Ramos (cell line): ENCODE data around the gene FABP3.
"Not testable (repeated sequence)": the region's sequence is repeated elsewhere in the genome, so short reads cannot be mapped to it uniquely, and the experiment has no call there.

Source experiments
- in situ Hi-C: fragments of 300-500 bp; cut with MboI; formaldehyde crosslinking; loops from one replicate; pipeline ENCODE4 v1.14.3; 2022; ENCODE audit warnings: low sequenced_read_pairs; ENCODE audit not compliant: unreplicated experiment

Gene FABP3

GRCh38 chr1:31400393-31400792 is 27.5 kb upstream of the FABP3 start:
- in situ Hi-C loops = no loop called here

GRCh38 chr1:31399976-31400375 is 27.1 kb upstream of the FABP3 start:
- in situ Hi-C loops = no loop called here

GRCh38 chr1:31398246-31398645 is 25.4 kb upstream of the FABP3 start:
- in situ Hi-C loops = no loop called here

- in situ Hi-C loops = no loop called here
These were observed 24.7 kb upstream of the FABP3 start for GRCh38 chr1:31397360-31398095.

- in situ Hi-C loops = no loop called here
These were observed 23.9 kb upstream of the FABP3 start for GRCh38 chr1:31396633-31397351.

DNA sequence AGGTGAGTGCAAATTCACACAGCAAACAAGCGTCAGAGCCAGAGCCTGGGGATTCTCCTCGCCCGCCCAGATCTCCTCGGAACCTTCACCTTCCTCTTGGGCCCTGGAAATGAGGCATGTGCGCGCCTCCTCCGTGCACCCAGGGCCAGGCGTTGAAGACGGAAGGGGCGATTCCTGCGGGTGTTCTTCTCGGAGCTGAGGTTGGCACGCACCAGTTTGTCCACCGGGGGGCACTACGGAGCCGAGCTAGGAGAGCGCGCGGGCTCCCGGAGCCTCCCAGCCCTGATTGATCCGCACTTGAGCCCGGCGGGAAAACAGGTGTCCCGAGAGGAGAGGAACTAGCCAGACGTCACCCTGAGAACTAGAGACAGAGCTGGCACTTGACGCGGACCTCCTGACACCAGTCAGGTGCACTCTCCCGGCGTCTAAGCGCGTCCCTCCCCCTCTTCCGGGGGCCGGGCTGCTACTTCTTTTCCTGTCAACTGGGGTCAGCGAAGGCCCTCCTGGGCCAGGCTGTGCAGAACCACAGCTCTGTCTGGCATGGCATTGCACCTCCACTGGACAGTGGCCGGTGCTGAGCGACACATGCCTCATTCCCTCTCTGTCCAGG is 21.8 kb upstream of the FABP3 start:
- in situ Hi-C loops = no loop called here

DNA sequence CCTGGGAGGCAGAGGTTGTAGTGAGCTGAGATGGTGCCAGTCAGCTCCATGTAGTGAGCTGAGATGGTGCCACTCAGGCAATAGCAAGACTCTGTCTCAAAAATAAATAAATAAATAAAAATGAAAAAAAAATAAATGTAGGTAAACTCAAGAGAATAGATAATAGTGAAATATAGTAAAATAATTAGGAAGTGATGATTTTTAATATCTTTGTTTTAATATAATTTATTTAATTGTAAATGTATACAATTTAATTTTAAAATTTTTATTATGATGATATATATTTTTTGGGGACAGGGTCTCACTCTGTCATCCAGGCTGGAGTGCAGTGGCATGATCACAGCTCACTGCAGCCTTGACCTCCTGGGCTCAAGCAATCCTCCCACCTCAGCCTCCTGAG is 20.6 kb upstream of the FABP3 start:
- in situ Hi-C loops = no loop called here

DNA sequence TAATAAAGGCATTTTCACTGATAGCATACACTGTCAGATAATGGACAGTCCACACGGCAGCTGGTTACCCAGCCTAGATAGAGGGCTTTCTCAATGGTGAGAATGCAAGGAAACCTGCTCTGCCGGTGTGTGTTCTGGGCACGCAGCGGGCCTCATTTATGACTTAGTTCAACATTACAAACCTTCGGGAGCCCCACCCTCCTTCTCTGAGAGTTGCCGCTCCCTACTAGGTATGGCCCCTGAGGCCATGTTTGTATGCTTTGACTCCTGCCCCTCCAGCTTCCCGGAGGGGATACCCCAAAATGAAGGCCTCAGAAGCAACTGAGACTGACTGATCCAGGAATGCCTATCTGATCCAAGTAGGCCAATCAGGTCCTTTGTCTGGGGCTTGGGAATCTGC is 17.2 kb upstream of the FABP3 start:
- in situ Hi-C loops = no loop called here

DNA sequence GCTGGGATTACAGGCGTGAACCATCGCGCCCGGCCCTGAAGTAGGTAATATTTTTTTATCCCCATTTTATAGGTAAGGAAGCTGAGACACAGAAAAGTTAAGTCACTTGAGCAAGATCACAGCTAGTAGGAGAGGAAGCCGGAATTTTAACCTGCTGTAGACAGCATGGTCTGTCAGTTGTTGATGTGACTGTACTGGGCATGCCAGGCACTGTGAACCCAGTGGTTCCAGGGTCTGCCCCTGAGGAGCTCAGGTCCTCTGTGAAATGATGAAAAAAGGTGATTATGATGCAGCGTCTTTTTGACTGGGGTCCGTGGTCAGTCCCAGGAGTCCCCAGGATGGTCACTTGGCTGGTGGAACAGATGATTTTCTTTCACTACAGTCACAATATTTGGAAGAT is 16.7 kb upstream of the FABP3 start:
- in situ Hi-C loops = no loop called here

DNA sequence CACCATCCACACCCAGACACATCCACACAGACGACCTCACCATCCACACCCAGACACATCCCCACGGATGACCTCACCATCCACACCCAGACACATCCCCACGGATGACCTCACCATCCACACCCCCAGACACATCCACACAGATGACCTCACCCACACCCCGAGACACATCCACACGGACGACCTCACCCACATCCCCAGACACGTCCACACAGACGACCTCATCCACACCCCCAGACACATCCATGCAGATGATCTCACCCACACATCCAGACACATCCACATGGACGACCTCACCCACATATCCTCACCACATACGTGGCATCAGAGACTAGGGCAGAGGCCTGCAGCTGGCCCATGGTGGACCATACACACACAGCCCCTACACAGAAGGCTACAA is 14.7 kb upstream of the FABP3 start:
- in situ Hi-C loops = no loop called here

GRCh38 chr1:31386576-31387243 is 13.8 kb upstream of the FABP3 start:
- in situ Hi-C loops = not testable (repeated sequence)

DNA sequence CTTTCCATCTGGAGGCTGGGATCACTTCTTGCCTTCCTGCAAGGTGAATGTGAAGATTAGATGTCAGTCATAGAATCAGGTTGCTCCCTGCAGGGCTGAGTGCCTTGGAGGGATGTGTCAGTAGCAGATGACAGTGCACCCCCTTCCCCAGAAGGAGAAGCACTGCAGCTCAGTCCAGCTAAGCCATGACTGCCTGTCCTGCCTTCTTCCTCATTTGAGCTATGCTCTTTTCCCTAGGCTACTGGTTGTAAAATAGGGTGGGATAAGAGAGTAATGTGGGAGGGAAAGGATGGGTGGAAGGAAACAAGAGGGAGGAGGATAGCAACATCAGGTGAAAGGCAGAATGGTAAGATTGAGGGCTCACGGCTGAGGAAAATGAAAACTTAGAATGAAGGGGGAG is 11.1 kb upstream of the FABP3 start:
- in situ Hi-C loops = no loop called here

DNA sequence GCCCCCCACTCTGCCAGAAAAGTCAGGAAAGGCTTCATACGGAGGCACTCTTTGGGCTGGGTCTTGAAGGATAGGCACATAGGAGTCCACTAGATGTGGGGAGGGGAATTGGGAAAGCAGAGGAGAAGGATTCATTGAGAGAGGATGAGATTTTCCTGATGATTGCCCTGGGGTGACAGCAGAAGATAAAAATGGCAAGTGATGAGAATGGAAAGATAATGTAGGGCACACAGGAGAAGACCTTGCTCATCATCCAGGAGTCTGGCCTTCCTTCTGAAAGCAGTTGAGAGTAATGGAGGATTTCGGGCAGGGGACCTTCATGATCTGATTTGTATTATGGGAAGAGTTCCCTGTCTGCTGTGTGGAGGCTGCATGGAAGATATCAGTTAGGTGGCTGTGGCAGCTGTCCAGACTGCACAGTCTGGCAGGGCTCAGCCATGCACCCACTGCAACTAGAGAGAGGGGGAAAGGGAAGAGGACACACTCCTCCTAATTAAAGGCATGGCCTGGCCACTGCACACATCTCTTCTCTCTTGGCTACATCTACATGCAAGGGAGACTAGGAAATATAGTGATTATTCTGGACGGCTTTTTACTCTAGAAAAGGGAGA is 9.6 kb upstream of the FABP3 start:
- in situ Hi-C loops = no loop called here

DNA sequence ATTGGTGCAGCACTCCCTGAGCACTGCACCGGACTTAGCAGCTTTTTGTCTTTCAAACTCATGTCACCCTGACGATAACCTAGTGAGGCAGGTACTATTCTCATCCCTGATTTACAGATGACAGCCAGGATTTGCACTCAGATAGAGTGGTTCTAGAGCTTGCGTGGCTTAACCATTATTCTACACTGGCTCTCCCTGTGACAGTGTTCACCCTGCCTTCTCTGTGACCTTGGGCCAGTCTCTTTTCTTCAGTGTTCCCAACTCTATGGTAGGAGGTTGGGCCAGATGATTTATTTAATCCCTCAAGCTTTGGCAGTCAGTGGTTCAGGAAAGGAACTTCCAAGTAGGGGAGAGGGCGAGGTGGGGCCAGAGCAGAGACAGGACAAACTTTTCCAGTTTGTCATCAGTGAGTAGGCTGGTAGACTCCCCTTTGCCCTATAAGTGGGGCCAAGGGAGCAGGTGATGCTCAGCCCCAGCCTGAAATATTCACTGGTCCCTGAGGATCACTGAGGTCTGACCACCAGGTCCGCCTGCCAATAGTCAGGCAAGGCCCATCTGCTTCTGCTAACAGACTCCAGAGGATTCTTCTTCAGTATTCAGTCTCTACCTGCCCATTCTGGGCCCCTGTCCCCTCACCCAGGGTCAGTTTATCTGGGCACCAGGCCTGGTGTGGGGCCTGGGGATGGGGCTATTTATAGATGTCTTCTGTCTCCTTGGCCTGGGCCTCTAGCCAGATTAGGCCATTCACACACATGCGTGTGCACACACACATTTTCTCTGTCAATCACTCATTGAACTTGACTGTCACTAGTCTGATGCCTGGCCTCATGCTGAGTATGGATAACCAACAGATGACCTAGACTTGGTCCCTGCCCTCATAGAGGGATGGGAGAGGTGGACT is 8.8 kb upstream of the FABP3 start:
- in situ Hi-C loops = no loop called here

DNA sequence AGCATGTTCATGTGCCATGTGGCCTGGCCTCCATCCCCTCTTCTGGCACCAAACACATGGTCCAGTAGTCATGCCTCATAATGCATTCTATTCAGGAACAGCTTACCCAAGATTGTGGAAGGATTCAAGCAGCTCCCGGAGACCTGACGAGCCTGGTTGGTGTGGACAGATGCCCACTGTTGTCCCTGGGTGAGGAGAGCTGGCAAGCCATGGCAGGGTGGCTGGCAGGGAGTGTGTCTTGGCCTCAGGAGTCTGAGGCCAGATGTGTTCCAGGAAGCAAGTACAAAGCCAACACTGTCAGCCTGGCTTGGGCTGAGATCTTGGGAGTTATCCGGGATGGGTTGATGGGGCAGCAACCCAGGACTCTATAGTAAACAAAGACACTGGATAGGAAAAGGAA is 7.3 kb upstream of the FABP3 start:
- in situ Hi-C loops = no loop called here

DNA sequence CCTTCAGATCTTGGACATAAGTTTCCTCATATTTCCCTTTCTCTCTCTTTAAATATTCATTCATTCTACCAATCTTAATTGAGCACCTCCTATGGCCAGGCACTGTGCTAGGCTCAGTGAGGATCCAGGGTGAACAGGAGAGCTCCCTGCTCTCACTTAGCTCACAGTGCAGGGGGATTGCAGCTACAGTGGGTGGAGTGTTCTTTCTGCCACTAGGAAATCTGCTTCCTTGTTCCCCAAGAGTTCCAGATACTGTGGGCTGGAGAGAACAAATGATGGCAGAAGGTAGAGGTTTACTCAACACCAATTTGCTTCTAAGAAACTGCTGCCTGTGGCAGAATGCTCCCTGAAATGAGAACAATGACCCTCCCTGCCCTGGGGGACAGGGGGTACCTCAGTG is 5.1 kb upstream of the FABP3 start:
- in situ Hi-C loops = no loop called here

DNA sequence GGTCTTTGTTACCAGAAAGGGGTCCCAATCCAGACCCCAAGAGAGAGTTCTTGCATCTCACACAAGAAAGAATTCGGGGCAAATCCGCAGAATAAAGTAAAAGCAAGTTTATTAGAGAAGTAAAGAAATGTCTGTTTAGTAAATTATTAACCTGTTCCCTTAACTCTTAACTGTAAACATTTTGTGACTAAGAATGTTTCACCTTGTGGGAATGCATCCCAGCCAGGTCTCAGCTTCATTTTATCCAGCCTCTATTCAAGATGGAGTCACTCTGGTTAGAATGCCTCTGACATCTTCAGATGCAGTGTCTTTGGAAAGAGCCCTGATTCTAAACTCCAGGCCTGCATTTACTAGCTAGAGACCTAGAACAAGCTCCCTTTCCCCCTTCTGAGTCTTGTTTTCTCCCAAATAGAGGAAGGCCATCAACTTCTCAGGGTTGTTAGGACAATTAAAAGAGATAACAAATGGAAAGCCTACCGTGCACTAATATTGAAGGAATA is 4.5 kb upstream of the FABP3 start:
- in situ Hi-C loops = no loop called here

DNA sequence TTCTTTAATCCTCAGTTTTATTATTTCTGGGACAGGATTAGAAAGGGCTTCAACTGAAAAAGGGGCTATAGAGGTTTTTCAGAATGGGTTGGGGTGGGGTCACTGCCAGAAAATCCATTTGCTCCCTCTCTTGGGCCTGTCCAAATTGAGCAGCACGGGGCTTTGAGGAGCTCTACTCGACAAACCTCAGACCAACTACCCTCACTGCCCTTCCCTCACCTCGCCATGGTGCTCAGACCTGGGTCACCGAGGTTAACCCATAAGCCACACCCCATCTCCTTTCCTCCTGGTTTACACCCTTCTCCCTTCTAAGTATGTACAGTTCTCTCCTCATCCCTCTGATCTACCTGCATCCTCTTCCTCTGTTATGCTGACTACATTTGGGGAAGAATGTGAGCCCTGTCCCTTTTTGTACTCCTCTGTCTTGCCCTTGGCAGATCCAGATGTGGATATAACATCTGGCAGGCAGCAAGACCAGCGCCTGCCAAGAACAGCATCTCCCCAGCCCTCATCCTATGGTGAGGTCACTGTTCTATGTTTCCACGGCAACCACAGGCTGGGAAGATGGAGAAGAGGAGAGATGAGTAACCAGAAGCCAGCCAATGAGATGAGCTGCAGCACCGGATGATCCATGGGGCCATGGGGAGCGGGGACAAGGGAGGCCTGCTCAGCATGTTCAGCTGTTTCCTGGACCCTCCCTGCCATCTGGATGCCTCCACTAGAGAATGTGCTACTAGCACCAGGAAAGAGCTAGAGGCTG is 3.7 kb upstream of the FABP3 start:
- in situ Hi-C loops = no loop called here
